Measurements from ENCODE around the gene UBE2QL1. TPM values are rescaled to one million over a fixed set of nuclear protein-coding genes. Genes with fewer than 3 reads are reported as not detected.

UBE2QL1 gene
- total RNA-seq, 1 experiment from 2014 or later, result 0.11 TPM

DNA sequence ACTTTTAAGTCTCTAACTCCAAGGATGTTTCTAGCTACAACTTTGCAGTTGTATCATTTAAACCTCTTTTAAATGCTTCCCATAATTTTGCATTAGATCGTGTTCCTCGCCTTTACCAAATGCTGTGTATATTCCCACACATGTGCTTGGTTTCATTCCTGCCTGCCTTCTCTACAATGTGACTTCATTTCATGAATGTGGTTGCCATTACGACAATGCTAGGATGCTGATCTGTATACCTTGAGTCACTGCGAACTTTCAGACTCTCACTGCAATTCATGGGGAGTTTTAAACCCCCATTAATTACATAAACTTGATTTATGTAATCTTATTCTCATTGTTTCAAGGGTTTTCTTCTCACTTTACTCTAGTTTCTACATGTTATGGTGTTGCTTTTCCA is 50.3 kb downstream of the UBE2QL1 start:
- Histone ChIP-seq H3K56ac (ENCODE audit: insufficient read length, low read depth, low read length) (no peak overlapping the region), H3K4ac (ENCODE audit: low read depth, low read length) (no peak overlapping the region), H3K23me2 (ENCODE audit: insufficient read length, low read depth, low read length, poor library complexity, severe bottlenecking) (no peaks in the 10 kb centered on the region), H3K23ac (ENCODE audit: insufficient read length, low read depth, low read length) (no peak overlapping the region), H3K79me1 (ENCODE audit: insufficient read depth, low read depth, low read length, poor library complexity, severe bottlenecking) (no peaks in the 10 kb centered on the region), H3K14ac (ENCODE audit: insufficient read depth, low read length) (no peak overlapping the region), H3K79me2 (ENCODE audit: insufficient read depth, low read length) (no peaks in the 10 kb centered on the region), H4K8ac (replicated peaks; ENCODE audit: insufficient read length, low read depth, low read length) (no peak overlapping the region), H3T11ph (ENCODE audit: low read length) (no peak overlapping the region), H2BK5ac (ENCODE audit: insufficient read length, low read length) (no peak overlapping the region), H3K4me1 (ENCODE audit: insufficient read depth, low read length) (no peaks in the 10 kb centered on the region), H2BK20ac (ENCODE audit: low read depth, low read length, poor library complexity, severe bottlenecking) (no peak overlapping the region), H2BK12ac (ENCODE audit: insufficient read length, low read depth, low read length) (no peak overlapping the region), H3K27me3 (ENCODE audit: insufficient read depth, low read length) (no peaks in the 10 kb centered on the region), H4K5ac (ENCODE audit: insufficient read length, low read depth, low read length) (no peak overlapping the region), H2BK120ac (ENCODE audit: low read depth, low read length, poor library complexity, severe bottlenecking) (no peak overlapping the region), H3K9me3 (ENCODE audit: control insufficient read depth, low read depth, low read length) (no peaks in the 10 kb centered on the region), H4K20me1 (ENCODE audit: control insufficient read depth, insufficient read depth, insufficient read length) (no peaks in the 10 kb centered on the region), H2BK15ac (ENCODE audit: low read depth, low read length) (no peak overlapping the region), H3K9ac (ENCODE audit: extremely low read depth, insufficient read length, low read length) (no peak overlapping the region), H3K27ac (ENCODE audit: insufficient read length, low read depth, low read length) (no peak overlapping the region), H2AFZ (ENCODE audit: low read length) (no peak overlapping the region), H4K91ac (ENCODE audit: insufficient read length, low read depth, low read length) (no peak overlapping the region), H2AK5ac (ENCODE audit: insufficient read length, low read length) (no peak overlapping the region), H3K4me2 (ENCODE audit: insufficient read depth, insufficient read length, low read length) (no peak overlapping the region), H3K18ac (ENCODE audit: insufficient read length, low read depth, low read length) (no peak overlapping the region)
- no CpG with 5 or more reads among the region's 4 CpGs for WGBS (ENCODE audit: extremely low coverage, insufficient read length, low lambda C conversion rate)
- no peak overlapping the region for H3K4me3 Mint-ChIP-seq
- TF ChIP-seq CTCF (conservative IDR thresholded peaks at IDR 0.05), result no peak
- H3K27me3 Mint-ChIP-seq (ENCODE audit: low read depth), result peaks cover 15% of the 10 kb centered on the region
- H3K4me1 Mint-ChIP-seq, result no peaks in the 10 kb centered on the region
- no peaks in the 10 kb centered on the region; a peak in 1 of 5 replicates for H3K9me3 Mint-ChIP-seq
- H3K36me3 Mint-ChIP-seq (ENCODE audit: insufficient read depth in 1 of 3, low read depth in 3 of 3), result no peaks in the 10 kb centered on the region
- no peak for DNase-seq
- H3K27ac Mint-ChIP-seq, result no peak overlapping the region
